Astrocyte of the cerebellum (primary cell): ENCODE results near the gene NDUFS4.

Experiments used
- DNase-seq: peaks from one replicate; pipeline ENCODE4 v3.0.0-alpha.2; 2011; ENCODE audit warnings: low read depth
- H3K4me3 ChIP-seq: 2 replicates; pipeline ENCODE4 v1.5.1; 2011; ENCODE audit warnings: mild to moderate bottlenecking, low read depth, low read length, moderate library complexity
- CTCF ChIP-seq: IDR thresholded peaks from 2 replicates; pipeline ENCODE4 v1.5.1; 2012; ENCODE audit warnings: low read length, low read depth, moderate library complexity, mild to moderate bottlenecking; ENCODE audit errors: missing control alignments
- in situ Hi-C: cut with HindIII; loops from 2 replicates; pipeline ENCODE4 v1.10.0; 2017; ENCODE audit warnings: low sequenced_read_pairs

The NDUFS4 gene

GRCh38 chr5:53580547-53580946, 20.1 kb downstream of the NDUFS4 start:
- TF ChIP-seq CTCF = no peak
- H3K4me3 ChIP-seq = no peak overlapping the region
- in situ Hi-C loops = no loop called here
- DNase-seq = no peak

GRCh38 chr5:53582225-53582624, 21.8 kb downstream of the NDUFS4 start:
- no peak overlapping the region for H3K4me3 ChIP-seq
- TF ChIP-seq CTCF = no peak
- DNase-seq = no peak
- in situ Hi-C loops = no loop called here

- in situ Hi-C loops = no loop called here
- TF ChIP-seq CTCF = no peak
- DNase-seq = no peak
- H3K4me3 ChIP-seq = no peak overlapping the region
These were observed 30.3 kb downstream of the NDUFS4 start for GRCh38 chr5:53590759-53591158.

- in situ Hi-C loops = no loop called here
- no peak overlapping the region for H3K4me3 ChIP-seq
These were observed 34.0 kb downstream of the NDUFS4 start for GRCh38 chr5:53594419-53594818.

GRCh38 chr5:53597894-53598293, 37.5 kb downstream of the NDUFS4 start:
- DNase-seq = no peak
- in situ Hi-C loops = no loop called here
- no peak for TF ChIP-seq CTCF
- no peak overlapping the region for H3K4me3 ChIP-seq

More at GRCh38 chr5:53594419-53594818, 34.0 kb downstream of the NDUFS4 start:
- TF ChIP-seq CTCF = no peak
- no peak for DNase-seq

- in situ Hi-C loops = no loop called here
- DNase-seq = no peak
- no peak overlapping the region for H3K4me3 ChIP-seq
- no peak for TF ChIP-seq CTCF
These were observed 41.1 kb downstream of the NDUFS4 start for GRCh38 chr5:53601570-53601969.
